GM18858 (cell line): ENCODE results near the gene HES4.

ENCODE experiments used
- ATAC-seq: cut with Tn5 transposase; IDR thresholded peaks from one replicate; pipeline ENCODE4 v1.9.1; 2021; ENCODE audit not compliant: unreplicated experiment

The HES4 gene

DNA sequence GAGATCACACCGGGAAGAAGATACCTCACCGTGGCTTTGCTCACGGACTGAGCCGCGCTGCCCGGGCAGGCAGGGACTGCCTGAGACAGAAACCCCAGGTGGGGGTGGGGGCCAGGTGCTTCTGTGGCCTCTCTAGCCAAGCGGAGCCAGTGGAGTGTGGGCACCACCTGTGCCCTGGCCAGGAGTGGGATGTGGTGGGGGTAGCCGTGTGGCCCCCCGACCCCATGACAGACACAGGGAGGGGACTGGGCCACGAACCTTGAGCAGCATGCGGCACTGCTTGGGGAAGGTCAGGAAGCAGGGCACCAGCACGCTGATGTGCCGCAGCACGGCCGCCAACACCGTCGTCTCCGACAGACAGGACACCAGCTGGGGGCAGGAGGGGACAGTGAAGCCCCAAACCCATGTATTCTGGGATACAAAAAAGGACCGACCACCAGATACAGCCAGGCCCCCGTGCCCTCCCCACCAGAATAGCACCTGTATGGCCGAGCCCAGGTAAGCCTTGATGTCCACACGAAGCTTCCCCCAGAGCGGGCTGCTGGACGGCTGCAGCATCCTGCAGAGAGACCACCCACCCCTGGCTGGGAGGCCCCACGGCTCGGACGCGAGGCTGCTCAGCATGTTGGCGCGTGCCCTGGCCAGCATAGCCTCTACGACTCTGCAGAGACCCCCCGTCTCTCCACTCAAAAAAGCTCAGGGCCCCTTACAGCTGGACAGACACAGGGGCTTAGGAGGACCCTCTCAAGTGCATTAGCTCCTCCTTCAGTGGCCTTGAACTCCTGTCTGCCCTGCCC lies 46.2 kb downstream of the HES4 start:
- ATAC-seq = no peak

DNA sequence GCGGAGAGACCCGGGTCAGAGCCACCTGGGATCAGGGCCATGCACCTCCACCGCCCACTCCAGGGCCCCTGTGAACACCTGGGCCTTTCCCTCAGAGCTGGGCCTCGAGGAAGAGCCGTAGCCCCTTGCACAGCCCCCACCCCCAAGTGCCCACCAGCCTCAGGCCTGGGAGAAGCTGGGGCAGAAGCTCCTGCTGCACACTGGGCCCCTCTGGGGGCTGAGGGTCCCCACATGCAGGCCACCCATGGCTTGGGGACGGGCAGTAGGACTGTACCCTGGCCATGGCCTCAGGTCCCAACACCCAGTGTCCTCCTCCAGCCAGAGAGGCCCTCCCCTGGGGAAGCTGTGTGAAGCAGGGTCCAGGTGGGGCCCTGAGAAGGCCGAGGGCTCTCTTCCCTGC lies 47.3 kb downstream of the HES4 start:
- ATAC-seq = no peak

GRCh38 chr1:952201-952600 lies 47.7 kb downstream of the HES4 start:
- no peak for ATAC-seq

DNA sequence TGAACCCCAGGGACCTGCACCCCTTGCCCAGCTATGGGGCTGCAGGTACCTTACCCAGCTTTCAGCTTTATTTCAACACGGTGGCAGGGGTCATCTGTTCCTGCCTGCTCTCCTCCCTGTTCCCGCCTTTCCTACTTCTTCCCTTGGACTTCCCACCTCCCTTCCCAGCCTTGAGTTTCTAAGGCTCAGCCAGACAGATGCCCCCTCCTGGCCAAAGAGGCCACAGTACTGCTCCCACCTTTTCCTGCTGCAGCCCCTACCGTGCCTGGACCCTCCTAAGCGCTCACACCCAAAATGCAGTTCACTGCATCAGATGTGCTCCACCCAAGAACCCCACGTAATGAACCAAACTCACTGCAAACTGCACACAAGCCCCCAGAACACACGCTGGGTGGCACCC lies 48.5 kb downstream of the HES4 start:
- no peak for ATAC-seq

DNA sequence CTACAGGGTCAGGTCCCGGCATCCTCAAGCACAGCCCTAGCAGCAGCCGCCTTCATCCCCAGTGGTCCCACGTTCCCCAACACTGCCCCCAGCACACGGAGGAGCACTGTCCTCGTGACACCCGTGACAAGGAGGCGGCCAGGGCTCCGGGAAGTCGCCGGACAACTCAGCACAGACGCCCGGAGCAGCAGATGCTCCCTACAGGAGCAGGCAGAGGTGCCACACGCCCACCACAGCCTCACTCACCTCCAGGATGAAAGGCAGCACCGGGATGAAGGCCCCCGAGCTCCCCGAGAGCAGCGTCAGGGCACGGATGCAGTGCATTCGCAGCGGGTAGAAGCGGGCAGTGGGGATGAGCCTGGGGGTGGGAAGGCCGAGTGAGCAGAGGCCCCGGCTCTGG lies 49.0 kb downstream of the HES4 start:
- no peak for ATAC-seq

GRCh38 chr1:950268-950667 lies 49.6 kb downstream of the HES4 start:
- ATAC-seq = no peak
